ENCODE measurements around the gene MED28.
A peak's percentile ranks its signal among the peaks of the same experiment; 100 is the strongest.
"Not testable (repeated sequence)": the region's sequence is repeated elsewhere in the genome, so short reads cannot be mapped to it uniquely, and the experiment has no call there.

The MED28 gene

GRCh38 chr4:17614416-17615299, at the start of gene MED28:
MED28 (plus strand) TSS chr4:17614641; CDS start chr4:17614655, 14 bp downstream.
- DNase-seq: peak; percentile 87

- DNase-seq: no peak
Measured at GRCh38 chr4:17565846-17566245, 48.6 kb upstream of the MED28 start.

GRCh38 chr4:17567271-17567670, 47.2 kb upstream of the MED28 start:
- no peak for DNase-seq

GRCh38 chr4:17574206-17574605, 40.2 kb upstream of the MED28 start:
- no peak for DNase-seq

- not testable (repeated sequence) for DNase-seq
Measured at GRCh38 chr4:17575177-17575576, 39.3 kb upstream of the MED28 start.

GRCh38 chr4:17576932-17577664, 37.3 kb upstream of the MED28 start, which contains the start of gene LAP3:
LAP3 (plus strand) TSS chr4:17577198; CDS start chr4:17577466, 268 bp downstream.
- peak; percentile 96 for DNase-seq

- DNase-seq: no peak
Measured at GRCh38 chr4:17577665-17578481, 36.6 kb upstream of the MED28 start.

GRCh38 chr4:17578482-17578891, 36.0 kb upstream of the MED28 start:
- DNase-seq: peak; percentile 6

- DNase-seq: no peak
Measured at GRCh38 chr4:17580969-17581368, 33.5 kb upstream of the MED28 start.

- DNase-seq: no peak
Measured at GRCh38 chr4:17583276-17583675, 31.2 kb upstream of the MED28 start.

GRCh38 chr4:17583941-17584340, 30.5 kb upstream of the MED28 start:
- DNase-seq: no peak

GRCh38 chr4:17584521-17585213, 29.8 kb upstream of the MED28 start:
- DNase-seq: no peak

GRCh38 chr4:17587094-17587822, 27.2 kb upstream of the MED28 start:
- DNase-seq: no peak

- no peak for DNase-seq
Measured at GRCh38 chr4:17589355-17589754, 25.1 kb upstream of the MED28 start.

GRCh38 chr4:17595471-17596005, 18.9 kb upstream of the MED28 start:
- DNase-seq: no peak

- no peak for DNase-seq
Measured at GRCh38 chr4:17597517-17597916, 16.9 kb upstream of the MED28 start.

GRCh38 chr4:17599826-17600225, 14.6 kb upstream of the MED28 start:
- no peak for DNase-seq

- no peak for DNase-seq
Measured at GRCh38 chr4:17605236-17605635, 9.2 kb upstream of the MED28 start.

GRCh38 chr4:17613761-17614415, 553 bp upstream of the MED28 start:
- DNase-seq: no peak

- DNase-seq: no peak
Measured at GRCh38 chr4:17616283-17616682, 1.8 kb downstream of the MED28 start.

GRCh38 chr4:17618926-17619325, 4.5 kb downstream of the MED28 start:
- DNase-seq: no peak
